GM12865 (cell line): Measurements from ENCODE around the gene NPS.

Experiments
- DNase-seq: peaks from one replicate; pipeline ENCODE4 v3.0.0; 2010; ENCODE audit warnings: low read depth
- H3K4me3 ChIP-seq: 2 replicates; pipeline ENCODE4 v1.5.1; 2011; ENCODE audit warnings: mild to moderate bottlenecking, low read depth, low read length, control low read depth
- TF ChIP-seq, protein P1 (sequence below): IDR thresholded peaks from 2 replicates; pipeline ENCODE4 v1.5.1; 2011; ENCODE audit warnings: low read length, control low read depth, low read depth, inconsistent platforms; ENCODE audit not compliant: insufficient read depth; ENCODE audit errors: missing control alignments

NPS gene

DNA sequence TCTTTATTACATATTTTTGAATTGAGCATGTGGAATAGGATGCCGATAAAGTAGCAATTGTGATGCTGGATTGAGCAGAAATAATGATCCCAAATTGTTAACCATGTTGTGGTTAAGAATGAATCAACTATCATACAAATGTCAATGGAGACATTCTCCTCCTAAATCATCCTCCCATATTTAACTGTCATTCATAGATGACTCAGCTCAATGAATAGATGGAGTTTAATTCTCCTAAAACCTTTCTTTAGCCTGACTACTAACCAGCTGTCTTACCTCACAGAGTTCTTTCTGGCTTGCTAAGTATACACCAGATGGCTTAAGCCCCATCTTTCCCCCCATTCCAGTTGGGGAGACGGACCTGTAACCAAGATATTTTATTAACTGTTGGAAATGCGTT is 23.4 kb upstream of the NPS start:
- TF ChIP-seq, protein P1, sequence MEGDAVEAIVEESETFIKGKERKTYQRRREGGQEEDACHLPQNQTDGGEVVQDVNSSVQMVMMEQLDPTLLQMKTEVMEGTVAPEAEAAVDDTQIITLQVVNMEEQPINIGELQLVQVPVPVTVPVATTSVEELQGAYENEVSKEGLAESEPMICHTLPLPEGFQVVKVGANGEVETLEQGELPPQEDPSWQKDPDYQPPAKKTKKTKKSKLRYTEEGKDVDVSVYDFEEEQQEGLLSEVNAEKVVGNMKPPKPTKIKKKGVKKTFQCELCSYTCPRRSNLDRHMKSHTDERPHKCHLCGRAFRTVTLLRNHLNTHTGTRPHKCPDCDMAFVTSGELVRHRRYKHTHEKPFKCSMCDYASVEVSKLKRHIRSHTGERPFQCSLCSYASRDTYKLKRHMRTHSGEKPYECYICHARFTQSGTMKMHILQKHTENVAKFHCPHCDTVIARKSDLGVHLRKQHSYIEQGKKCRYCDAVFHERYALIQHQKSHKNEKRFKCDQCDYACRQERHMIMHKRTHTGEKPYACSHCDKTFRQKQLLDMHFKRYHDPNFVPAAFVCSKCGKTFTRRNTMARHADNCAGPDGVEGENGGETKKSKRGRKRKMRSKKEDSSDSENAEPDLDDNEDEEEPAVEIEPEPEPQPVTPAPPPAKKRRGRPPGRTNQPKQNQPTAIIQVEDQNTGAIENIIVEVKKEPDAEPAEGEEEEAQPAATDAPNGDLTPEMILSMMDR = no peak
- no peak overlapping the region for H3K4me3 ChIP-seq
- DNase-seq = no peak

DNA sequence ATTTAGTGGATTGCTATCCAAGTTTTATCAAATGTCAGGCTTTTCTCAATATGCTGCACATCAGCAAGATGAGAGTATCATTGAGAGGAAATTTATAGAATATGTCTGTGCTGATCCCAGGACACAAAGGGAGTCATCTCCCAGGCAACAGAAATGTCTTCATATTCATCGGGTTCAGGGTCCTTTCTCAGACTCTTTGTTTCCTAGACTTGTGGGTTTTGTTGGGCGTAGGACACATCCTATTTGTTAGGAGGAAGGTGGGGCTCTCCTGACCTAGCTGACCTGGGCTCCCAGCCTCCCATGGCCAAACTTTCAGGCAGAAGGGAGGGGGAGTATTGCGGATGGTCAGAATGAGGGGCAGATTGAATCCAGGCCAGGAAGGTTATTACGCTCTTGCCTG is 22.9 kb upstream of the NPS start:
- H3K4me3 ChIP-seq = no peak overlapping the region
- DNase-seq = no peak
- TF ChIP-seq, protein P1 = no peak

DNA sequence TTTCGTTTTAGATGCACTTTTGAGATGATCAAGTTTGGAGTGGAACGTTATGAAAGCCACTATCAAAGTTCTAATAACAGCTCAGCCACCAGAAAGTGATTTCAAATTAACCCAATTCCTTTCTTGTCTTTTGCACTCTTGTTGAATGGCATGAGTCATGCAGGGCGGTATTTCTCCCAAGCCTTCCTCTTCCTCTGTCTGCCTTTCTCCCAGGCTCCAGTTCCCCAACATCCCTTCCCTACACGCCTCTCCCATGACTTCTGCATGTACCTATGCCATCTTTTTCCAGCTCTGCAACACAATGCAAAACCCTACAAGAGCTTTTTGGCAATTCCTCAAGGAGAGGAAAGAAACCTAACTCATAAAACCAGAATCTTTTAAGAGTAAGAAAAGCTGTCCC is 21.8 kb upstream of the NPS start:
- H3K4me3 ChIP-seq = no peak overlapping the region
- TF ChIP-seq, protein P1 = no peak
- DNase-seq = no peak

DNA sequence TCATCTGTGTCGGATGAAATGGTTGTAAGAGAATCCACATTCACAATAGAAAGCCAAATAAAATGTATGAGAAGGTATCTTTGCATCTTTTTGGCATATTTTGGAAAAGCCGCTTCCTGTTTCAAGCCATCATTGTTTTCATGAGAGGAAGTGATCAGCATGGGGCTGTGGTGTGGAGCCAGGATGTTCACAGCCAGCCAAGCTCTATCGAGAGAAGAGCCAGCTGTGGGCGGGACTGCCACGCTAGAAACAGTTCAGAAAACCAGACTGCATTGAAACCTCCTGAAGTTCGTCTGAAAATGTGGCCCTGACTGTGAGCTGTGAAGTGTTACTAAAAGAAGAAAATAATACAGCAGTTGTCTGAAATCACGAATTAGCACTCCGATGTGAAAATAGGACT is 21.2 kb upstream of the NPS start:
- TF ChIP-seq, protein P1 = no peak
- no peak overlapping the region for H3K4me3 ChIP-seq
- no peak for DNase-seq

DNA sequence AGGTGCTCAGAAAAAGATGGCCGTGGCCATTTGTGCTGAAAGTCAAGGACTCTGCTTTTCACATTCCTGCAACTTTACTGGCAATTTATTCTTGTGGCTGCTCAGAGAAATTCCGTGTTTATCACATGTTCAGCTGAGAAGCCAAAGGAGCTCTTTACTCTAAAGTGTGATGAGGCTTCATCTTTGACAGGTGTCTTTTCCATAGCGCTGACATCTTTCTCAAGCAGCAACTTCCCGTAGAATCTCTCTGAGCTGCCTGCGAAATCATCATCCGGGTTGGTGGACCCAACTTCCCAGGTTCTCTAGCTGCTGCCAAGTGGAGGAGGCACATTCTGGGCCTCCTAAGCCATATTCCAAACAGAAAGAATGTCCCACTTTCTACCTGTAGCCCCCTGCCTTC is 16.9 kb upstream of the NPS start:
- TF ChIP-seq, protein P1 = no peak
- H3K4me3 ChIP-seq = no peak overlapping the region
- no peak for DNase-seq

DNA sequence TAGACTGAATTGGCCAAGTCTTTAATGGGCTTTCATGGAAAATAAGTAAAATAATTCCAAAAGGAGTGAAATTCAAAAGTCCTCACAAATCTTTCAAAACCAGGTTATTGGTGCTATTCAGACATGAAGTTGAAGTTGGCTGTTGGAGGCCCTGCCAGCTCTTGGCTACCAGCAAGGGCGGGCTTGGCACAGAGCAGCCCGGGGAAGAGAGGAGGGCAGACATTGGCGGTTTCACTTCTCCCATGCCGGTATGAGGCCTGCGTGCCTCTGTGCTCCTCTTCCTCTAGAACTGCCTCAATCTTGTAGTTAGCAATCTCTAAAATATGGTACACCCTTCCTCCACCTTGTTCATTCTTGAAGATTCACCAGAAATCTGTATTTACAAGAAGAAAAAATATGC is 16.4 kb upstream of the NPS start:
- no peak overlapping the region for H3K4me3 ChIP-seq
- TF ChIP-seq, protein P1 = no peak
- DNase-seq = no peak

DNA sequence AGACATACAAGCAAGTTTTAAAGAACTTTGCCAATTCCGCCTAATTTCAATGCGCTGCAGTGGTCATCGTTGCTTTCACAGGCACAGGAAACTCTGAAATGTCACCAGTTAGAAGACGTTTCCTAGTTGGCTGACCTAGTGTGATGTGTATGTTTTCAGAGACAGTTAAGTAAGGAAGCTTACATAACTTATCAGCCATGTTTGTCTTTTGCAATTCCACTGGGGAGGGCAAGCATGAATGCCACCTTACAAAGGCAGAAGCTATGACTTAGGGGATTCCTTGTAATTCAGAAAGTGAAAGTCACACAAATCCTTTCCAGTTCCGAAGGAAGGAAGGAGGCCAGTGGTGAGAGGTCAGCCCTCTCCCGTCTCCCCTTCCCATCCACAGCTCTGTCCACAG is 15.0 kb upstream of the NPS start:
- no peak for DNase-seq
- no peak overlapping the region for H3K4me3 ChIP-seq
- TF ChIP-seq, protein P1 = no peak
